ENCODE results near the gene MBNL2.

DNA sequence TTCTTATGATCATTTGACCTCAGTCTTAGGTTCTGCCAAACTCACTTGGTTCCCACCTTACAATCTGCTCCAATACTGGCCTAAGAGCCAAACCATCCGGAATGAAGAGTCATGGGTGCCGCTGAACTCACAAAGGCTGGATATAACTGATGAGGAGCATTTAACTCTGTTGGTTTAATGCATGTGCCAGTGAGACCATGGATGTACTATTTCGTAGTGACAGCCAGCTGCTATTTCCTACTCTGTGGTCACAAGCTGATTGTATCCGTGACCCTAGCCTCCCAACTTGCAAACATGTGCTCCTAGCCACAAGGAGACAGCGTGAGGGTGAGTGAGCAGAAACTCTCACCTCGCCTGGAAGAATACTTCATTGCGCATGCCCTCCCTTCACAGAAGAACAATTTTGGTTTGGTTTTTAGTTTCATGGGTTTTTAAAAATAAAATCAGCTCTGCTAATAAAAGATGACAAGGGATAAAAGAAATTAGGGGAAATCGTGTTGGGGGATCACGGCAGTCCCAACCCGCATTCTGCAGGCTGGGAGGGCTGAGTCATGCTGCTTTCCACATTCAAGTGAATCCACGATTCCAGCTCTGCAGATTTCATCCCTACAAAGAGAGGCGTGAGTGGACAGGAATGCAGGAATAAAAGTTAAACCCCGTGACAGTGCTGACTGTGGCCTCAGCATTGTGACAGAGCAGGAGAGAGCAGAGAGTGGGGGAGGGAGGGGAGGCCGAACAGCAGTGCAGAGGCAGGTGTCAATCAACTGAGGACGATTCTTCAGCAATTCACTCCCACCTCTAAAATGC is 145.1 kb downstream of the MBNL2 start:
- TF ChIP-seq CTCF (IDR thresholded peaks at IDR 0.05; ENCODE audit: low read depth, low read length, poor library complexity, severe bottlenecking) (no peak), EZH2phosphoT487 (IDR thresholded peaks at IDR 0.05; ENCODE audit: borderline replicate concordance, low read length) (no peak)

Measured in DOHH2 (cell line).